PFSK-1 (cell line): Measurements from ENCODE around the gene OR13C4.

ENCODE experiments used
- REST ChIP-seq, 2 experiments: IDR thresholded peaks; 2 replicates each; pipeline versions ENCODE4 v1.6.1 to v1.8.0; 2011 to 2012; ENCODE audit warnings: low read depth in 2 of 2, low read length in 2 of 2, control low read depth in 1 of 2, inconsistent platforms in 1 of 2, mild to moderate bottlenecking in 1 of 2, moderate library complexity in 1 of 2; ENCODE audit not compliant: insufficient read depth in 1 of 2
- SIN3A ChIP-seq: IDR thresholded peaks from 2 replicates; pipeline ENCODE4 v1.6.1; 2012; ENCODE audit warnings: mild to moderate bottlenecking, low read length, moderate library complexity, borderline replicate concordance; ENCODE audit not compliant: insufficient read depth

GRCh38 chr9:104564358-104564757 lies 37.3 kb upstream of the OR13C4 start:
- TF ChIP-seq SIN3A (no peak), REST (IDR thresholded peaks at IDR 0.05; ENCODE audit: insufficient read depth in 1 of 2, low read depth in 2 of 2, low read length in 2 of 2) (no peak)
